Hippocampal formation (tissue), 2 donors: ENCODE measurements around the gene ABLIM3.
"Not testable (repeated sequence)": the region's sequence is repeated elsewhere in the genome, so short reads cannot be mapped to it uniquely, and the experiment has no call there.

ENCODE experiments used
- DNase-seq, 2 donors: peaks; one replicate each; lab custom pipeline; 2025; lab: John Stamatoyannopoulos, UW

ABLIM3 gene

DNA sequence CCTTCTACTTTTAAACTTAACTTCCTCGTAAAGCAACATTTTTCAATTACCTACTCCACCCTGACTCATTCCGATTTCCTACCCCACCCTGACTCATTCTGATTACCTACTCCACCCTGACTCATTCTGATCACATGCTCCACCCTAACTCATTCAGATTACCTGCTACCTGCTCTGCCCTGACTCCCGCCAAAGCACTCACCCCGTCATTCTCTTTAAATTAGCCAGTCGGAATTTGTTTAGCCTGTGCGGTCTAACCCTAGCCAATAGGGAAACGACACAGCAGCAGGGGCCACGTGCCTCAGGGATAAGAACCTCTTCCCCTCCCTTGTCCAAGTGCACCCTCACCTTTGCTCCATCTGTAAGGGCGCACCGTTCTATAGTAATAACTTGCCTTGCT lies 46.3 kb downstream of the ABLIM3 start:
- DNase-seq, result not testable (repeated sequence)

DNA sequence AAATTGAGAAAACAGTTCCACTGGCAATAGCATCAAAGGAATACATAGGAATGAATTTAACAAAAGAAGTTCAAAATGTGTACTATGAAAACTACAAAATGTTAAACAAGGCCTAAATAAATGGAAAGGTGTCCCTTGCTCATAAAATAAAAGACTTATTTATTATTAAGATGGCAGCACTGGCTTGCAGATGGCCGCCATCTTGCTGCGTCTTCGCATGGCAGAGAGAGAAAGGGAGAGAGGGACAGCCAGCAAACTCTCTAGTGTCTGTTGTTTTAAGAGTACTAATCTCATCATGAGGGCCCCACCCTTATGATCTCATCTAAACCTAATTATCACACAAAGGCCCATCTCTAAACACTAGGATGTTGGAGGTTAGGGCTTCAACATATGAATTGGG lies 47.1 kb downstream of the ABLIM3 start:
- no peak for DNase-seq

DNA sequence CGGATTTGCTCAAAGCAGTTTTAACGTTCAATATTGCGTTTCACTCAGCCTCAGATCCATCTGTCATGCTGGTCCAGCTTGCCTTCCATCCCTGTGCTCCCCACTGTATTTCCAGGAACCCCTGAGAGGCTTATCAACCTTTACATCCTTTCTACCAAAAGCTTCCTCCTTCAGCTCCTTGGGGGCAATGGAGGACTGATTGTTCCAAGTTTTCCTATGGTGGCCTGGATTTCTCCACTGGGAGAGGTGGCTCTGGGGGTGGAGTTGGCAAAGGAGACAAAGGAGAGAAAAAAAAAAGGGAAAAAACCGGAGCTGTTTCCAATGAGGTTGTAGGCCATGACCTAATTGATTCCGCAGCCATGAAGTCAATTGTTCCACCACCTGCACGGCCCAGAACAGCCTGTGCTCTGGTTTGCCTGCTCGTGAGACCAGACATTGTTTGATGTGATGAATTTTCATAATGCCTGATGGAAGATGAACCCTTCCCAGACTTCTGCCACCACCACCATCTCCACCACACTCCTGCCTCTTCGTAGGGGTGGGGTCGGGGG lies 54.1 kb downstream of the ABLIM3 start:
- DNase-seq, result no peak

DNA sequence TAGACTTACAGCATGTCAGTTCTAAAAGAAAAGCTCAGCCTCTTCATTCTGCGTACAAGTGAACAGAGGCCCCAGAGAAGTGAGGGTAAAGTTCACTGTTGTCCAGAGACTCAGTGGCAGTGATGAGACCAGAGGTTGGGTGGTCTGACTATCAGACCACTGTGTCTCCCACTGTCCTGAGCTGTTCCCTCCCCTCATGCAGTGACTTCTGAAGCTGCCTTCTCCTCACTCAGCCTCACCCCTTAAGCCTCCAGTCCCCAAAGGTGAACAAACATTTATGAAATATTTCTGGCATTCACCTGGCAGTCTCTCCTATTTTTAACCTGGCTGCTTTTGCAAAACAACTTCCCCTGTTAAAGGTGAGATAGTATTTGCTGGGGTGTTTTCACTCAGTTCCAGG lies 54.7 kb downstream of the ABLIM3 start:
- no peak for DNase-seq

DNA sequence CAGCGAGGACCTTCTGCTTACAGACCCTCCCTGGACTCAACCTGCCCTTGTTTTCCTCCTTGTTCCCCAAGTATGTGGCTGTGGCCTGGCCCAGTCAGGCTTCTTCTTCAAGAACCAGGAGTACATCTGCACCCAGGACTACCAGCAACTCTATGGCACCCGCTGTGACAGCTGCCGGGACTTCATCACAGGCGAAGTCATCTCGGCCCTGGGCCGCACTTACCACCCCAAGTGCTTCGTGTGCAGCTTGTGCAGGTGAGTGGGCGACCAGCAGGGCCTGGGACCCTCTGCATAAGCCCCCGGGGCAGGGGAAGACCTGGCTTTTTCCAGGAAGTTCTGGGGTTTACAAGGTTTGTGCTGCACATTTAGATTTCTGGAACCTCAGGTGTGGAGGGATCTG lies 56.9 kb downstream of the ABLIM3 start:
- no peak for DNase-seq

DNA sequence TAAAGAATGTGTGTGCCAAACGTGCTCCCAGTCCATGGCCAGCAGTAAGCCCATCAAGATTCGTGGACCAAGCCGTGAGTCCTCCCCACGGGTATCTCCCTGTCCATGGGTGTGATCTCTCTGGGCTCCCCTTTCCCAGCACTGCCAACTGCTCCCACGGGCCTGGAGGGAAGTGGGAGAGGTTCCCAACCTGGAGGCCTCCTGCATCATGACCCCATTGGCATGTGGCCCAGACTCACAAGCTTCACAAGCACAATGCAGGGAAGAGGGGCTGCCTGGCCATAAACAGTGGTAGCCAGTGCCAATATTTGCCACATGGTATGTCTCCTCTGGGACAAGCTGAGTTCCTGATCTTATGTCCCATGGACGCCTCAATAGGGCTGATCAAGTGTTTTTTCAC lies 59.1 kb downstream of the ABLIM3 start:
- DNase-seq, result no peak

DNA sequence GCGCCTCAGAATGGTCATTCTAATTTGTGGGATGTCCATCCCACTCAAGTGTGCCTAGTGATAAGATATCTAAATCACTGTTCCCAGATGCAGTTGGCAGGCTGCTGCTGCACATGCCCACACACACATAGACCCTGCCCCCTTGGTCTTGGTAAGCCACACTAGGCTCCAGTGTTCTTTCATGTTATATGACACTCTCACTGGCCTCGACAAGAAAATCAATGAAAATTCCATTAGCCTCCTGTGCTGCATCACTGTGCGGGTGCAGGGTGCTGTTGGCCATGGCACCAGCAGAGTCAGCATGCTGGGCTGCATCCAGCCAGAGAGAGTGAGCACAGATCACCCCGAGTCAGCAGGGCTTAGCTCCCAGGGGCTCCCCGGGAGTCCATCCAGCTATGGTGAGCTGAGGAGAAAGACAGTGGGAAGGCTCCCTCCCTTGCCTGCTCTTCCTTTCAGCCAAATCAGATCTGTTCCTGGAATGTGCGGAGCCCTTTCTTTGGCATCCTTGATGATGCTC lies 59.9 kb downstream of the ABLIM3 start:
- no peak for DNase-seq

DNA sequence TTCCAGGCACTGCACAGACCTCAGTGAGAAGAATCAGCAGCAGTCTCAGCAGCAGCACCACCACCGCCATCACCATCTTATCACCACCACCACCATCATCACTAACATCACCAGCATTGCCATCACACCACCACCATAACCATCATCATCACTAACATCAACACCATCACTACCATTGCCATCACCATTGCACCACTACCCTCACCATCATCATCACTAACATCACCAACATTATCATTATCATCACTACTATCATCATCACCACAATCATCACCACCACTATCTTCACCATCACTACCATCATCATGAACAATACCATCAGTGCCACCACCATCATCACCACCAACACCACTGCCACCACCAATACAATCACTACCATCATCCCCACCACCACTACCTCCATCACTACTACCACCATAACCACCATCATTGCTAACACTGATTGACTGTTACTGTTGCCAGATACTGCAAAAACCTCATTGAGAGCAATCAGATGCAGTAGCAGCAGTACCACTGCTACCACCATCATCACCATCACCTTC lies 61.7 kb downstream of the ABLIM3 start:
- DNase-seq, result no peak

DNA sequence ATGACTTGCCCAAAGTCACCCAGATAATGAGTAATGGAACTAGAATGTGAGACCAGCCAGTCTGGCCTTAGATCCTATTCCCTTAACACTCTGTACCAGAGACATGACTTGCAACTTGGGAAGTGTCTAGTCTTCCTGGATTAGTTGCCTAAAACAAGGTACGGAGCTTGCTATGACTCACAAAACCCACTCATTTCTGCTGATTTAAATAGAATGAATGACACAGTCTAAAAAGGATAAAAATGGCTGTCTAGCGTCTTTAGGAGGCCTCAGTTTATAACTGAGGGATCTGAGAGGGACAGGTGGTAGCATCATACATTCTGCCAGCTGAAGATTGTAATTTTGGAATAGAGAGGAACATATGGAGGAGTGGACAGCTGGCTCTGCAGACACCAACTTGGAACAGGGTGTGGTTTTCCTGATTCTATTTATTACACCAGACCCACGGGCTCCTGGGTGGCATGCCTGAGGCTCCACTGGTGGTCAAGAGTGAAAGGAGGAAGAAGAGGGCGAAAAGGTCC lies 62.7 kb downstream of the ABLIM3 start:
- no peak for DNase-seq

DNA sequence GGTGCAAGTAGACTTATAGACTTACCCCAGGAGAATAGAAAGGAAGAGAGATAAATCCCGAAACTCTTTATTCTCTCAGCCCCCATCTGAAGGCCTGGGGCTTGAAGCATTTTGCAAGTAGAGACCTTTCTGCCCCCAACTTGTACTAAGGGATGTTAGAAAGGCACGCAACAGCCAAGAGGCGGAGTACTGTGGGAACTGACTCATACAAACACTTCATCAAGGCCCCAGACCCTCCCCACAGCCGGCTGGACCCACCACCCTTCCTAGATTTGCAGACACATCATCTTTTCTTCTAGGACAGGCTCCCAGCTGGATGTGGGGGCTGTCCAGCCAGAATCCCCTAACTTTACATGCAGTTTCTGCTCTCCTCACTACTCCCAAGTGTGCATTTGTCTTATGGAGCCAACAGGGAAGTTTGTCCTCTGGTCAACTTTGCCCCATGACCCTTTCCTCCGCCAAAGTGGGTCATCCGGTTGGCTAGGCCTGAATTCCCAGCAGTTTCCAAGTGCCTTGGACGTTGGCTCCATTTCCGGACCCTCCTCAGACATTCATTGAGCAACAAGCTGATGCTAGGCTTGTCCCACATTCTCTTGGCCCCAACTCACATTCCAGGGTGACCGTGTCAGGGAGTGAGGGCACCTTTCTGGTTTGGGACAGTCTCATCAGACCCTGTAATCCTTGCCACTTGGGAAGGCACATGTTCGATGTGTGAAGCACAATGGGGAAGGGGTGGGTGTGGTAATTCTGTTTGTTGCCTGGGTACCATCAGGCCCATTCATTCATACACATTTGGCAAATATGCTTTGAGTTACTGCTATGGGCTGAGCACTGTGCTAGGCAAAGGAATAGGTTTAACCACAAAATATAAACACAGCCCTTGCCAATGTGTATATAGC lies 64.6 kb downstream of the ABLIM3 start:
- no peak for DNase-seq

DNA sequence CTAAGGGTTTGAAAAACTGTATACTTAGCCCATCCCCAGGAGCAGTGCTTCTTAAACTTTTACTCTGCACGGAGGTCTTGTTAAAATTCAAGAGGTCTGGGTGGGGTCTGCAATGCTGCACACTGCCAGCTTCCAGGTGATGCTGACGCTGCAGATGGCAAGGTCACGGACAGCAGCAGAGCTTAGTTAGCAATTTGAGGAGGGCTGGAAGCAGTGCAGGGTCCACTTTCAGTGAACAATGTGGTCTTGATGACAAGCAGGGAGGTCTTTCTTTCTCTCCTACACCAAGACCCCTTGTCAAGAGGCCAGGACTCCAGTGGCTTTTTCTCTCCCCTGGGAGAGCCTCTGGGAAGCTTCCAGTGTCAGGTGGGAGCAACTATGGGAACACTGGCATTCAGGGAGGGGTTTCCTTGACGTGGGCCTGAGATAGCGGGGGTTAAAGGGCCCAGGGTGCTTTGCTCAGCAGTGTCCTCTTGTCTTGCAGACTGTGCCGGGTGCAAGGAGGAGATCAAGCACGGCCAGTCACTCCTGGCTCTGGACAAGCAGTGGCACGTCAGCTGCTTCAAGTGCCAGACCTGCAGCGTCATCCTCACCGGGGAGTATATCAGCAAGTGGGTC lies 65.3 kb downstream of the ABLIM3 start:
- no peak for DNase-seq

DNA sequence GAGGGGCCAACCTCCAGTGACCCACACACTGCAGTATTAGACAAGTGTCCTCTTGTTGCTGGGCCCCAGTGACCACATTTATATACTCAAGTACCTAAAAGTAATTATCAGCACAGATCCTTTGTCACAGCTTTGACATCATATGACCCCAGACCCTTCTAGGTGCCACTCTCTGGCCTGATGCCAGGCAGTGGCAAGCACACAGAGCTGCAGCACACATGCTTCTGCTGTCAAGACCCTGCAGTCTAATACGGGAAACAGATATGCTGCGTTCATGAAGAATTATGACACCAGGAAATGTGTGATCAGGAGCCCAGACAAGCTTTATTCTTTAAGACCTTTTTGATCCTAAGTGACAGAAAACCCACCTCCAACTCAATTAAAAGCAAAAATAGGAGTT lies 66.5 kb downstream of the ABLIM3 start:
- no peak for DNase-seq

DNA sequence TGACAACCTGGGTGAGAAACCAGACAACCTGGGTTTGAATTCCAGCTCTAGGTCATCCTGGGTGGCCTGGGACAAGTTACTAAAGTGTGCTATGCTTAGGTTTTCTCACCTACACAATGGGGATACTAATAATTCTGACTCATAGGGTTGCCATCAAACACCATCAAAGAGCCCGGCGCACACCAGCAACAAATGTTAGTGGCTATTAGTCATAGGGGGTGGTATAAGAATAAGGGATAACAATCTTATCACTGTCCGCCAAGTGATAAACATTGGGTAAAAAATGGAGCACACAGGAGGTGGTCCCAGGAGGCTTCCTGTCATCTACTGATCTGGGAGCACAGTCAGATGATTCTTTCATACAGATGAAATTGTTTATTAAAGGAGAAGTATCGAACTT lies 68.9 kb downstream of the ABLIM3 start:
- no peak for DNase-seq

DNA sequence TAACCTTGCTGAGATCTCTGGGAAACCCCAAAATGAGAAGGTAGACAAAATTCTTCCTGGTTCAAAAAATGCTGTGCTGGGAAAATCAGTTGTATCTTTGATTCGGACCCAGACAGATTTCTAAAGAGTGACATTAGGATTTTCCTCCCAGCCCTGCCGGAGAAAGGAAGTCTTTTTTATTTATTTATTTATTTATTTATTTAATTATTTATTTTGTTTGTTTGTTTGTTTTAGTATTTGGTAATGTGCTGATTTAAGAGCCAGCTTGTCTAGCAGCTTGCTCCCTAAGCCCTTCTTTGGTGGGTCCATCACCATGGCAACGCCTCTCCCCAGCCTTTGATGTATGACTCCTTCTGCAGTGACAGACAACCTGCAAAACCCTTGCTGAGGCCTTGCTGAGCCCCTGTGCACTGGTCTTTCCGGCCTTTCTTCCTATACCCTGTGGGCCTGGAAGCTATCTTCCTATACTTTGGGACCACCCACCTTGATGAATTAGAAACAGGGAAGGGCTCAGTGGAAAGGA lies 69.7 kb downstream of the ABLIM3 start:
- DNase-seq, result no peak

DNA sequence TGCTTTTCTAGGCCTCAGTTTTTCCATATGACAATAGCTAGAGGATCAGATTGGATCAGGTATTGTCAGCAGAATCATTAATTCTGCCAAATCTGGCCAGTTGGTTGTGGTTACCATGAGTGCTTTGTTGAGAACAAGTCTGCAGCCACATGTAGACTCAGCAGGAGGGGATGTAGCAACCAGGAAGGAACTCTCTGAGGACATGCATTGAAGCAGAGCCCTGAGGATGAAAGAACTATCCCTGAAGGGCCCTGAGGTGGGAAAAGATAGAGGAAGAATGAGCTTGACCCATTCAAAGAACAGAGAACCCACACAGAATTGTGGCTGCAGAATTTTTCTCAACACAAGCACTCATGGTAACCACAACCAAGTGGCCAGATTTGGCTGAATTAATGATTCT lies 70.3 kb downstream of the ABLIM3 start:
- DNase-seq, result no peak

DNA sequence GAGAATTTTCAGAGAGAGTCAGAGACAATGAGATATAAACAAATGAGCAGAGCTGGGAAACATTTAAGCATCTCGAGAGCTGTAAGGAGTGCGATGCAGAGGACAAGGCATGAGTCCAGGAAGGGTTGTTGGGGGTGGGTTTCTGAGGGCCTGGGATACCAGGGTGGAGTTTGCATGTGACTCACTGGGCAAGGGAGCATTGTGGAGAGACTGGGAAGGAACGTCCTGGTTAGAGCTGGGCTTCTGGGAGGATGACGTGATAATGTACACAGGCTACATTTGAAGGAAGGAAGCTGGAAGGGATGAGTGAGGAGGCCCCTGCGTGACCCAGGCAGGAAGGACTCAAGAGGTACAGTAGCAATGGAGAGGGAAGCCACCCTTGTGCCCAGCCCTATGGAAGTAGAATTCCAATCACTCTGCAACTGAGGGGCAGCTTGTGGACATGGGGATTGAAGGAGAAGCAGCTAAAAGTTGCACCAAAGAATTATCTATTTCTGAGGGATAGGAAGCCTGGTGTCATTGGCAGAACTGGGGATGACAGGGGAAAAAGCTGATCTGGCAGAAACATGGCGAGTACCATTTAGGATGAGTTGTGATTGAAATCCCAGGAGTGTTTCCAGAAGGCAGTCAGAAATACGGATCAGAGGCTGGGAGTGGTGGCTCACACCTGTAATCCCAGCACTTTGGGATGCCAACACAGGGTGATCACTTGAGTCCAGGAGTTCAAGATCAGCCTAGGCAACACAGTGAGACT lies 71.1 kb downstream of the ABLIM3 start:
- DNase-seq, result no peak

DNA sequence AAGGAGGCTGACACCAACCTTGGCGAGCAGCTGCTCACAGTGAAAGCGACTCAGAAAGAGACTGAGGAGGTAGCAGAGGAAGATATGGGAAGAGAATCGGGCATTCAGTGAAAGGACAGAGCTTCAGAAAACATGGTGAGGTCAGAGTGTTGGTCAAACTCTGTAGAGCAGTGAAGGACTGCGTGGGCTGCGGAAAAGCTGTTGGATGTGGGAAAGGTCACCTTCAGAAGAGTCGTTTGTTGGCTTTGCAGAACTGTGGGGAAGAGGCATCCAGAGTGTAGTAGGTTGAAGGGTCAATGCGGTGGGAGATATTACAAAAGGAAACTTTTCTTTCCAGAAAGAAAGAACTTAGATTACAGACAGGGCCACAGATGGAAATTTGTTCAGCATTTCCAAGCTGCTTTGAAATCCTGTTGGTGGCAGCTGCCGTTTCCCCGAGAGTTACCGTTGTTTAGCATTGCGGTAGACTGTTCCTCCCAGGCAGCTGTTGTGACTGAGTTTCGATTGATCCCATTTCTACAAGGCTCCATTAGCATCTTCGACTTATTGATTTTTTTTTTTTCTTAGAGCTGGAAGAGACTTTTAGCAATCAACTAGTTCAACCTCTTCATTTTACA lies 72.1 kb downstream of the ABLIM3 start:
- no peak for DNase-seq

DNA sequence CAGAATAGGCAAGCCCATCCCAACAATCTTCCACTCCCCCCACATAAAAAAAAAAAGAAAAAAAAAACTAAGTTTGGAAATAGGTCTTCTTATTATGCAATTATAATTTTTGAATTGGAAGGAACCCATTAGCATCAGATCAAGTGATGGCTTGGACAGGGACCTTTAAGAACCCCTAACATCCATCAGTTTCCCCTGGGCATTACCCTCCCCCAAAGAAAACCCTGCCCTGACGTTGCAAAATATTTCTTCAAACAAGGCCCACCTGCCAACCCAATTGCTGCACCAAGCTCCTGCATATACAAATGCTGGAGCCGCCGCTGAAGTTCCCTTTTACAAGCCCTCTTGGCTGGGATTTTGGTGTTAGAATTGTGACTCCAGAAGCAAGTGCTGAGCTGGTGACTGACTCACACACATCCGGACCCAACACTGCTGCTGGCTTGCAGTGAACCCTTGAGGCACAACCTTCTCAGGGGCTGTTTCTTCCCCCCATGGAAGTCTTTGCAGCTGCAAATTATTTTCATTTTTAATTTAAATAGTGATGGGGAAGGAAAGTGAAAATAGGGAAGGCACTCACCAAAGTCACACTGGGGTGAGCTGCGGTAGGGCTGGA lies 74.3 kb downstream of the ABLIM3 start:
- no peak for DNase-seq

DNA sequence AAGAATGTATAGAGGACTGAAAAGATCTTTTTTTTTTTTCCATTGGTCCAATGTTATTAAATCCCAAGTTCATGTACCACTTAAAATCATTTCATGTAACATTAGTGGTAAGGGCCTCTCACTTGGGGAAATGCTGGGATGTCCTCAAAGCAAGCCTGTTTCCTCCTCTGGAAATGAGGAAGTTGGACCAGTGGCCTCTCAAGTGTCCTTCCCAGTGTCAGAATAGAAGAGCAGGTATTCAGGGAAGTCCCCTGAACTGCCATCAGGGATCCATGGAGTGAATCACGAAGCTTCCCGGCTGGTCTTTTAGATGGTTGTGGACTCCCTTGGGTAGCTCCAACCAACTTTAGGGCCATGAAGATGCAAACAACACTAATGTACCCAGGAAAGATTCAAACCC lies 75.2 kb downstream of the ABLIM3 start:
- no peak for DNase-seq

DNA sequence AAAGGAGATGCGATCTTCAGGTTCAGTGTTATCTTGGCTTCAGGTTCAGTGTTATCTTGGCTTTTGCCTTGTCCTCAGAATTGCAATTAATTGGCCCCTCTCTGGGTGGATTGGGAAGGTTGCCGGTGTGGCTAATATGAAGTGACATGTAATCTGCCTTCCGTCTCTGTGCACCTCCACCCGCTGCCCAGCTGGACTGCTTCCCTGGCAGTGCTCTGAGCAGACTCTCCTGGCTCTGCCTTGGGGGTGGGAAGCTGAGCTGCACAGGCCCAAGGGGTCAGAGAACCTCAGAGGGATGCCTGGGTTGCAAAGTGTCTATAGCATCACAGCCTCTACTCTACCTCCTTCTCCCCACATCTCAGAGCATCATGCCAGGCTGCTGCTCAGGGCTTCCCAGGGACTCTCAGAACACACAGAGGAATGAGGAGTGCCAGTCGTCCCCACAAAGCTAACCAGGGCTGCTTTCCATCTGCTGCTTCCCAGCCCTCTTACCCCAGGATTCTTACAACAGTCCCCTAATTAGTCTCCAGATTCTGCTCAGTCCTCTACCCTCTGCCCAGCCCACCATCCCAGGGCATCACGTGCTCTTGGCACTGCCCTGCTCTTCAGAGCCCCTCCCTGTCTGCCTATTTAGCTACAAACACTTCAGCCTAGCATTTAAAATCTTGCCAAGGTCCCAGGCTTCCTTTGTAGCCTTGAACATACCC lies 76.0 kb downstream of the ABLIM3 start:
- DNase-seq, result no peak
